HG03571 (cell line): ENCODE data around the gene XRN1.
A peak's percentile ranks its signal among the peaks of the same experiment; 100 is the strongest.
"Not testable (repeated sequence)": the region's sequence is repeated elsewhere in the genome, so short reads cannot be mapped to it uniquely, and the experiment has no call there.

Experiments
- ATAC-seq: cut with Tn5 transposase; IDR thresholded peaks from one replicate; pipeline ENCODE4 v1.9.1; 2021; ENCODE audit not compliant: unreplicated experiment

Gene XRN1

GRCh38 chr3:142337994-142338393 lies 109.8 kb downstream of the XRN1 start:
- ATAC-seq, result no peak

- no peak for ATAC-seq
Observed at GRCh38 chr3:142332390-142332789, 115.4 kb downstream of the XRN1 start.

GRCh38 chr3:142324275-142324953 lies 123.4 kb downstream of the XRN1 start:
- ATAC-seq, result not testable (repeated sequence)

- no peak for ATAC-seq
Observed at GRCh38 chr3:142319912-142320311, 127.9 kb downstream of the XRN1 start.

- no peak for ATAC-seq
Observed at GRCh38 chr3:142319094-142319493, 128.7 kb downstream of the XRN1 start.

- ATAC-seq, result no peak
Observed at GRCh38 chr3:142318331-142318730, 129.5 kb downstream of the XRN1 start.

- ATAC-seq, result not testable (repeated sequence)
Observed at GRCh38 chr3:142315978-142316388, 131.9 kb downstream of the XRN1 start.

GRCh38 chr3:142315083-142315482 lies 132.8 kb downstream of the XRN1 start:
- no peak for ATAC-seq

GRCh38 chr3:142310439-142310838 lies 137.4 kb downstream of the XRN1 start:
- no peak for ATAC-seq

- not testable (repeated sequence) for ATAC-seq
Observed at GRCh38 chr3:142302847-142303246, 145.0 kb downstream of the XRN1 start.

- no peak for ATAC-seq
Observed at GRCh38 chr3:142298626-142299025, 149.2 kb downstream of the XRN1 start.

- no peak for ATAC-seq
Observed at GRCh38 chr3:142296507-142296906, 151.3 kb downstream of the XRN1 start.

GRCh38 chr3:142287866-142288638 lies 159.8 kb downstream of the XRN1 start:
- no peak for ATAC-seq

- no peak for ATAC-seq
Observed at GRCh38 chr3:142285083-142285517, 162.7 kb downstream of the XRN1 start.

GRCh38 chr3:142282503-142282902 lies 165.3 kb downstream of the XRN1 start:
- ATAC-seq, result no peak

GRCh38 chr3:142281474-142281873 lies 166.4 kb downstream of the XRN1 start:
- ATAC-seq, result no peak

- peak; percentile 75 for ATAC-seq
Observed at GRCh38 chr3:142279965-142280590, 167.8 kb downstream of the XRN1 start.

- ATAC-seq, result no peak
Observed at GRCh38 chr3:142278451-142278850, 169.4 kb downstream of the XRN1 start.

- ATAC-seq, result no peak
Observed at GRCh38 chr3:142276781-142277180, 171.1 kb downstream of the XRN1 start.

- ATAC-seq, result no peak
Observed at GRCh38 chr3:142275856-142276255, 172.0 kb downstream of the XRN1 start.

GRCh38 chr3:142274908-142275307 lies 172.9 kb downstream of the XRN1 start:
- no peak for ATAC-seq

GRCh38 chr3:142273501-142273900 lies 174.3 kb downstream of the XRN1 start:
- no peak for ATAC-seq
